ENCODE measurements around the gene BCAP31.
"Not testable (repeated sequence)": the region's sequence is repeated elsewhere in the genome, so short reads cannot be mapped to it uniquely, and the experiment has no call there.

Gene BCAP31

GRCh38 chrX:153696986-153697722 is 27.0 kb downstream of the BCAP31 start:
- DNase-seq (ENCODE audit: insufficient read length, low spot score); FAIRE-seq: not testable (repeated sequence)

- FAIRE-seq; DNase-seq (ENCODE audit: insufficient read length, low spot score): not testable (repeated sequence)
Observed at GRCh38 chrX:153696538-153696937, 27.6 kb downstream of the BCAP31 start.

- DNase-seq (ENCODE audit: insufficient read length, low spot score), result no peak
- FAIRE-seq, result no peak
Observed at GRCh38 chrX:153696100-153696499, 28.1 kb downstream of the BCAP31 start.

- no peak for DNase-seq (ENCODE audit: insufficient read length, low spot score)
- no peak for FAIRE-seq
Observed at GRCh38 chrX:153694687-153695270, 29.4 kb downstream of the BCAP31 start.

GRCh38 chrX:153694256-153694655 is 29.9 kb downstream of the BCAP31 start:
- FAIRE-seq, result not testable (repeated sequence)

GRCh38 chrX:153693216-153694086 is 30.7 kb downstream of the BCAP31 start:
- FAIRE-seq (no peak), DNase-seq (ENCODE audit: insufficient read length, low spot score) (no peak)

More at GRCh38 chrX:153694256-153694655, 29.9 kb downstream of the BCAP31 start:
- not testable (repeated sequence) for DNase-seq (ENCODE audit: insufficient read length, low spot score)

GRCh38 chrX:153692611-153693156 is 31.5 kb downstream of the BCAP31 start:
- no peak for FAIRE-seq

GRCh38 chrX:153692003-153692402 is 32.2 kb downstream of the BCAP31 start:
- DNase-seq (ENCODE audit: insufficient read length, low spot score) (no peak), FAIRE-seq (no peak)

More at GRCh38 chrX:153692611-153693156, 31.5 kb downstream of the BCAP31 start:
- DNase-seq (ENCODE audit: insufficient read length, low spot score), result no peak

- not testable (repeated sequence) for FAIRE-seq; DNase-seq (ENCODE audit: insufficient read length, low spot score)
Observed at GRCh38 chrX:153691032-153691827, 33.0 kb downstream of the BCAP31 start.

- FAIRE-seq (no peak), DNase-seq (ENCODE audit: insufficient read length, low spot score) (no peak)
Observed at GRCh38 chrX:153690466-153690865, 33.7 kb downstream of the BCAP31 start.

- no peak for DNase-seq (ENCODE audit: insufficient read length, low spot score)
- FAIRE-seq, result no peak
Observed at GRCh38 chrX:153689654-153690465, 34.3 kb downstream of the BCAP31 start.

- DNase-seq (ENCODE audit: insufficient read length, low spot score) (no peak), FAIRE-seq (no peak)
Observed at GRCh38 chrX:153688911-153689590, 35.1 kb downstream of the BCAP31 start.

- FAIRE-seq (no peak), DNase-seq (ENCODE audit: insufficient read length, low spot score) (no peak)
Observed at GRCh38 chrX:153688506-153688905, 35.7 kb downstream of the BCAP31 start.

- FAIRE-seq (no peak), DNase-seq (ENCODE audit: insufficient read length, low spot score) (no peak)
Observed at GRCh38 chrX:153688071-153688470, 36.1 kb downstream of the BCAP31 start.

GRCh38 chrX:153687121-153688039 is 36.8 kb downstream of the BCAP31 start, which contains the start of gene SLC6A8:
Gene SLC6A8, plus strand, starts transcription at chrX:153687926. Its CDS starts 649 bp downstream, at chrX:153688575.
- DNase-seq (ENCODE audit: insufficient read length, low spot score) (peak; percentile 31), FAIRE-seq (peak; percentile 13)

- FAIRE-seq, result no peak
Observed at GRCh38 chrX:153686711-153687110, 37.5 kb downstream of the BCAP31 start.

More at GRCh38 chrX:153686711-153687110, 37.5 kb downstream of the BCAP31 start:
- DNase-seq (ENCODE audit: insufficient read length, low spot score), result no peak

Data from HTR-8/SVneo (cell line).